Brain microvascular endothelial cell (primary cell): Measurements from ENCODE around the gene HIVEP3.

ENCODE experiments used
- DNase-seq: peaks from one replicate; pipeline ENCODE4 v3.0.0-alpha.2; 2020
- H3K27ac ChIP-seq: fragments of 250-450 bp; sonication (Bioruptor Pico); 2 replicates; pipeline ENCODE4 v1.5.1; 2020; ENCODE audit warnings: mild to moderate bottlenecking, moderate library complexity
- H3K27me3 ChIP-seq: fragments of 250-450 bp; sonication (Bioruptor Pico); replicated peaks from 2 replicates; pipeline ENCODE4 v1.5.1; 2020; ENCODE audit warnings: mild to moderate bottlenecking
- H3K36me3 ChIP-seq: fragments of 250-450 bp; sonication (Bioruptor Pico); replicated peaks from 2 replicates; pipeline ENCODE4 v1.5.1; 2020; ENCODE audit warnings: mild to moderate bottlenecking
- H3K4me3 ChIP-seq: 2 replicates; pipeline ENCODE4 v1.5.1; 2011; ENCODE audit warnings: low read depth, mild to moderate bottlenecking, control low read depth, low read length, moderate library complexity
- CTCF ChIP-seq: IDR thresholded peaks from 2 replicates; pipeline ENCODE4 v1.5.1; 2011; ENCODE audit warnings: low read depth, mild to moderate bottlenecking, moderate library complexity, low read length, control low read depth, inconsistent platforms; ENCODE audit errors: missing control alignments
- in situ Hi-C: cut with HindIII; loops from 2 replicates; pipeline ENCODE4 v1.10.0; 2017; ENCODE audit warnings: low sequenced_read_pairs, low pct_ligation_motif_present

The HIVEP3 gene

GRCh38 chr1:41609166-41609883 lies 309.4 kb downstream of the HIVEP3 start:
- in situ Hi-C loops: no loop called here
- H3K4me3 ChIP-seq: no peak overlapping the region
- H3K27ac ChIP-seq: no peak overlapping the region
- H3K36me3 ChIP-seq: no peaks in the 10 kb centered on the region
- H3K27me3 ChIP-seq: no peaks in the 10 kb centered on the region
- no peak for DNase-seq
- TF ChIP-seq CTCF: no peak

GRCh38 chr1:41608211-41608610 lies 310.5 kb downstream of the HIVEP3 start:
- in situ Hi-C loops: no loop called here
- TF ChIP-seq CTCF: no peak
- Histone ChIP-seq H3K4me3 (no peak overlapping the region), H3K27ac (no peak overlapping the region), H3K36me3 (no peaks in the 10 kb centered on the region), H3K27me3 (no peaks in the 10 kb centered on the region)
- peak; percentile 35 for DNase-seq

GRCh38 chr1:41607808-41608207 lies 310.9 kb downstream of the HIVEP3 start:
- Histone ChIP-seq H3K36me3 (no peaks in the 10 kb centered on the region), H3K27ac (no peak overlapping the region), H3K4me3 (no peak overlapping the region), H3K27me3 (no peaks in the 10 kb centered on the region)
- TF ChIP-seq CTCF: no peak
- no peak for DNase-seq
- in situ Hi-C loops: no loop called here

GRCh38 chr1:41599912-41600311 lies 318.8 kb downstream of the HIVEP3 start:
- H3K4me3 ChIP-seq: no peak overlapping the region
- peak; percentile 68 for TF ChIP-seq CTCF
- H3K27ac ChIP-seq: no peak overlapping the region
- H3K36me3 ChIP-seq: no peaks in the 10 kb centered on the region
- in situ Hi-C loops: no loop called here
- H3K27me3 ChIP-seq: no peaks in the 10 kb centered on the region
- DNase-seq: peak; percentile 35

- H3K27me3 ChIP-seq: no peaks in the 10 kb centered on the region
- no peaks in the 10 kb centered on the region for H3K36me3 ChIP-seq
- in situ Hi-C loops: no loop called here
- DNase-seq: no peak
- H3K4me3 ChIP-seq: no peak overlapping the region
- H3K27ac ChIP-seq: no peak overlapping the region
- no peak for TF ChIP-seq CTCF
These were observed 320.4 kb downstream of the HIVEP3 start for GRCh38 chr1:41598325-41598724.
